HG02981 (cell line): Measurements from ENCODE around the gene GUK1.
"Not testable (repeated sequence)": the region's sequence is repeated elsewhere in the genome, so short reads cannot be mapped to it uniquely, and the experiment has no call there.

Experiments
- ATAC-seq: cut with Tn5 transposase; IDR thresholded peaks from one replicate; pipeline ENCODE4 v1.9.1; 2021; ENCODE audit warnings: mild to moderate bottlenecking, moderate library complexity; ENCODE audit not compliant: unreplicated experiment

GUK1 gene

GRCh38 chr1:228104526-228105269, 35.4 kb upstream of the GUK1 start:
- ATAC-seq, result no peak

GRCh38 chr1:228105270-228105995, 34.6 kb upstream of the GUK1 start:
- no peak for ATAC-seq

GRCh38 chr1:228105996-228106799, 33.9 kb upstream of the GUK1 start:
- no peak for ATAC-seq

- no peak for ATAC-seq
Measured at GRCh38 chr1:228106800-228107054, 33.4 kb upstream of the GUK1 start.

- ATAC-seq, result no peak
Measured at GRCh38 chr1:228107636-228108035, 32.4 kb upstream of the GUK1 start.

GRCh38 chr1:228108055-228108690, 31.9 kb upstream of the GUK1 start:
- no peak for ATAC-seq

- ATAC-seq, result peak; percentile 2
Measured at GRCh38 chr1:228108742-228109072, 31.4 kb upstream of the GUK1 start.

GRCh38 chr1:228109073-228109961, 30.8 kb upstream of the GUK1 start, which contains the start of gene MRPL55:
Gene MRPL55 (minus strand): TSS chr1:228109299. CDS start chr1:228108260, 1,039 bp downstream.
- peak; percentile 92 for ATAC-seq

- ATAC-seq, result no peak
Measured at GRCh38 chr1:228109962-228110488, 30.1 kb upstream of the GUK1 start.

- ATAC-seq, result no peak
Measured at GRCh38 chr1:228110556-228110955, 29.5 kb upstream of the GUK1 start.

GRCh38 chr1:228111315-228111714, 28.8 kb upstream of the GUK1 start:
- not testable (repeated sequence) for ATAC-seq

GRCh38 chr1:228112167-228112566, 27.9 kb upstream of the GUK1 start:
- ATAC-seq, result no peak

GRCh38 chr1:228112617-228113016, 27.5 kb upstream of the GUK1 start:
- ATAC-seq, result no peak

GRCh38 chr1:228114827-228115226, 25.3 kb upstream of the GUK1 start:
- ATAC-seq, result no peak

- ATAC-seq, result no peak
Measured at GRCh38 chr1:228117335-228117734, 22.7 kb upstream of the GUK1 start.

- ATAC-seq, result no peak
Measured at GRCh38 chr1:228118040-228118439, 22.0 kb upstream of the GUK1 start.

- ATAC-seq, result no peak
Measured at GRCh38 chr1:228120351-228120750, 19.7 kb upstream of the GUK1 start.

GRCh38 chr1:228120857-228121489, 19.1 kb upstream of the GUK1 start:
- no peak for ATAC-seq

GRCh38 chr1:228122921-228123441, 17.1 kb upstream of the GUK1 start:
- no peak for ATAC-seq
